IMR-90 (cell line): ENCODE measurements around the gene MAP2K6. TPM values are rescaled to one million over a fixed set of nuclear protein-coding genes. Genes with fewer than 3 reads are reported as not detected.

Experiments
- ATAC-seq: fragments of 200-7000 bp; cut with Tn5 transposase; 2 replicates; pipeline ENCODE4 v1.9.1; 2020; ENCODE audit warnings: low read depth, mild to moderate bottlenecking, moderate library complexity
- BruUV-seq: library from RNA; stranded (reverse); fragments of 400-500 nt; replicated peaks from 2 replicates; lab custom pipeline; 2021; lab: Mats Ljungman, UMichigan
- CTCF ChIA-PET: fragments of 300-600 bp; formaldehyde crosslinking; extraction: SDS; loops from one replicate; lab custom pipeline; 2021; ENCODE audit warnings: antibody characterized with exemption; lab: Yijun Ruan, JAX
- POLR2A ChIA-PET: fragments of 300-600 bp; sonication (Branson Sonifier 250); formaldehyde crosslinking; loops from one replicate; lab custom pipeline; 2022; ENCODE audit warnings: antibody characterized with exemption; ENCODE audit not compliant: unreplicated experiment; lab: Charles Lee
- DNase-seq: peaks from one replicate; pipeline ENCODE4 v3.0.0; 2013
- H2AFZ ChIP-seq: replicated peaks from 2 replicates; pipeline ENCODE3; 2013; ENCODE audit warnings: low read length, mild to moderate bottlenecking; ENCODE audit not compliant: poor library complexity
- H2AK5ac ChIP-seq: 2 replicates; pipeline ENCODE4 v1.6.1; 2013; ENCODE audit warnings: low read depth, low read length, inconsistent platforms
- H2AK9ac ChIP-seq: replicated peaks from 2 replicates; pipeline ENCODE3; 2013; ENCODE audit warnings: mild to moderate bottlenecking, low read depth, low read length, moderate library complexity; ENCODE audit not compliant: poor library complexity
- H2BK120ac ChIP-seq: 2 replicates; pipeline ENCODE4 v1.6.1; 2013; ENCODE audit warnings: low read depth, low read length, inconsistent platforms
- H2BK15ac ChIP-seq: 3 replicates; pipeline ENCODE4 v1.6.1; 2013; ENCODE audit warnings: low read depth, low read length, inconsistent platforms
- H2BK20ac ChIP-seq: 2 replicates; pipeline ENCODE4 v1.6.1; 2013; ENCODE audit warnings: low read depth, mild to moderate bottlenecking, inconsistent platforms, low read length, moderate library complexity
- H2BK5ac ChIP-seq: 2 replicates; pipeline ENCODE4 v1.6.1; 2013; ENCODE audit warnings: mild to moderate bottlenecking, low read depth, low read length, inconsistent platforms; ENCODE audit not compliant: poor library complexity, severe bottlenecking
- H3K14ac ChIP-seq: replicated peaks from 2 replicates; pipeline ENCODE4 v1.6.1; 2013; ENCODE audit warnings: low read depth, low read length, inconsistent platforms
- H3K18ac ChIP-seq: 2 replicates; pipeline ENCODE4 v1.6.1; 2013; ENCODE audit warnings: low read depth, low read length, control low read depth
- H3K23ac ChIP-seq: 2 replicates; pipeline ENCODE4 v1.6.1; 2013; ENCODE audit warnings: low read depth, low read length, inconsistent platforms
- H3K27ac ChIP-seq: 2 replicates; pipeline ENCODE4 v1.5.1; 2013; ENCODE audit warnings: mild to moderate bottlenecking, control low read depth, low read length; ENCODE audit not compliant: insufficient read depth
- H3K27me3 ChIP-seq: 2 replicates; pipeline ENCODE4 v1.6.1; 2013; ENCODE audit warnings: low read length; ENCODE audit not compliant: control insufficient read depth, insufficient read depth
- H3K36me3 ChIP-seq: 2 replicates; pipeline ENCODE4 v1.6.1; 2013; ENCODE audit warnings: low read length, mixed read lengths; ENCODE audit not compliant: control insufficient read depth, insufficient read depth
- H3K4ac ChIP-seq: 2 replicates; pipeline ENCODE4 v1.6.1; 2013; ENCODE audit warnings: low read depth, low read length, inconsistent platforms
- H3K4me1 ChIP-seq: 2 replicates; pipeline ENCODE4 v1.6.1; 2013; ENCODE audit warnings: low read length, mixed read lengths; ENCODE audit not compliant: control insufficient read depth, insufficient read depth
- H3K4me2 ChIP-seq: 2 replicates; pipeline ENCODE4 v1.6.1; 2013; ENCODE audit warnings: low read depth, mild to moderate bottlenecking, control low read depth, low read length, moderate library complexity
- H3K4me3 ChIP-seq: 2 replicates; pipeline ENCODE4 v1.5.1; 2013; ENCODE audit warnings: low read depth, mild to moderate bottlenecking, control low read depth, low read length, moderate library complexity; ENCODE audit not compliant: insufficient read depth
- H3K56ac ChIP-seq: 2 replicates; pipeline ENCODE4 v1.6.1; 2013; ENCODE audit warnings: low read length, inconsistent platforms; ENCODE audit not compliant: insufficient read depth; ENCODE audit errors: extremely low read depth
- H3K79me1 ChIP-seq, 2 experiments: 2 replicates each; pipeline ENCODE4 v1.6.1; 2013; ENCODE audit warnings: low read length in 2 of 2, inconsistent platforms in 1 of 2, low read depth in 1 of 2
- H3K9ac ChIP-seq: 2 replicates; pipeline ENCODE4 v1.6.1; 2013; ENCODE audit warnings: low read depth, low read length, control low read depth
- H3K9me1 ChIP-seq: 2 replicates; pipeline ENCODE4 v1.6.1; 2013; ENCODE audit warnings: low read length, inconsistent platforms; ENCODE audit not compliant: insufficient read depth
- H3K9me3 ChIP-seq: 2 replicates; pipeline ENCODE4 v1.6.1; 2013; ENCODE audit warnings: low read length; ENCODE audit not compliant: control insufficient read depth, insufficient read depth
- H4K20me1 ChIP-seq: 2 replicates; pipeline ENCODE4 v1.6.1; 2013; ENCODE audit warnings: low read length, inconsistent platforms; ENCODE audit not compliant: insufficient read depth
- H4K5ac ChIP-seq: 2 replicates; pipeline ENCODE4 v1.6.1; 2013; ENCODE audit warnings: mild to moderate bottlenecking, low read depth, low read length, control low read depth
- H4K8ac ChIP-seq, 2 experiments: 2 replicates each; pipeline ENCODE4 v1.6.1; 2013; ENCODE audit warnings: low read depth in 2 of 2, low read length in 2 of 2, control low read depth in 1 of 2, inconsistent platforms in 1 of 2
- H4K91ac ChIP-seq: 2 replicates; pipeline ENCODE4 v1.6.1; 2013; ENCODE audit warnings: low read depth, low read length, inconsistent platforms; ENCODE audit not compliant: insufficient read depth
- CHD1 ChIP-seq: IDR thresholded peaks from 2 replicates; pipeline ENCODE4 v1.6.1; 2012; ENCODE audit warnings: low read depth, low read length, improper control_type of control experiment
- FOS ChIP-seq: fragments of 150-350 bp; IDR thresholded peaks from 2 replicates; pipeline ENCODE4 v1.6.1; 2016; ENCODE audit warnings: low read depth, low read length
- MAZ ChIP-seq: IDR thresholded peaks from 2 replicates; pipeline ENCODE4 v1.6.1; 2012; ENCODE audit warnings: low read depth, mild to moderate bottlenecking, low read length, improper control_type of control experiment, moderate library complexity, borderline replicate concordance
- whole genome bisulfite sequencing, 2 experiments: methylation state at CpG; one replicate each; pipeline versions ENCODE4 v1.1.5 to v1.1.7; 2013; ENCODE audit warnings: missing lambda C conversion rate in 2 of 2; ENCODE audit not compliant: insufficient read length in 1 of 2; ENCODE audit errors: extremely low coverage in 2 of 2; 5-methylcytosine and 5-hydroxymethylcytosine counted together
- dilution Hi-C: fragments of 300-500 bp; cut with HindIII; formaldehyde crosslinking; loops from one replicate; pipeline ENCODE4 v1.14.3; 2018; ENCODE audit warnings: low sequenced_read_pairs; ENCODE audit not compliant: unreplicated experiment
- in situ Hi-C: fragments of 300-500 bp; cut with MboI; formaldehyde crosslinking; loops from 3 replicates; pipeline ENCODE4 v1.14.3; 2019; ENCODE audit warnings: low sequenced_read_pairs, inconsistent platforms, mixed read lengths
- intact Hi-C: fragments of 100-400 bp; cut with micrococcal nuclease; formaldehyde crosslinking; loops from 2 replicates; pipeline ENCODE4 v1.10.0; 2022
- polyA plus RNA-seq, 3 experiments: library from polyadenylated mRNA; depleted of rRNA; stranded (reverse); fragments of >200 nt; gene quantifications; 2 replicates each; pipeline ENCODE4 v1.2.3, GENCODE V29; 2012; ENCODE audit warnings: low replicate concordance in 1 of 3
- total RNA-seq: library from RNA; depleted of rRNA; stranded (reverse); fragments of >200 nt; gene quantifications from 2 replicates; pipeline ENCODE4 v1.2.3, GENCODE V29; 2012
- TF ChIP-seq, protein P1 (sequence below): conservative IDR thresholded peaks from 2 replicates; pipeline ENCODE4 v1.5.1; 2012; ENCODE audit warnings: mild to moderate bottlenecking, low read depth, low read length, improper control_type of control experiment

MAP2K6 gene
- total and polyA plus RNA-seq, 2 of the 4 experiments (the other 2 are of a cell fraction) = 2.4 to 5.7 TPM

DNA sequence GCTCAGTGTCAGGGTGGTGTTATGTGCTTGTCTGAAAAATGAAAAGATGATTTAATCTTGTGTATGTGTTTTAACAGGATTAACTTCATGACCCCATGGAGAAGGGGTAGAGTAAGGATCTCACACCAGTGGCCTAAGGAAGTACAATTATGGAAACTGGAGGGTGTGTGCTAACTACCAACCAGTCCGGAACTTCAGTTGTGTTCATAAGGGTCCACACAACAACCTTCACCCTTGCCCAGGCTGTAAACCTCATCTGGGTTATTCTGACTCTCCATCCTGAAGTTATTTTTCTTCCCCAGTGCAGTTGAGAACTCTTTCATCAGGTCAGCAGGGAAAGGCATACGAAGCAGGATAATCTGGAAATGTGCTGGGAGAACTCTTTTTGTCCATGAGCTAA lies 158.9 kb downstream of the MAP2K6 start:
- DNase-seq (no peak), ATAC-seq (no peak)
- H3K14ac ChIP-seq = peak overlapping the region; percentile 77; the same call in 1 of the 2 replicates
- peak overlapping the region; percentile 80 for H3K4ac ChIP-seq
- peak overlapping the region; percentile 98 for H3K18ac ChIP-seq
- peaks cover 3% of the 10 kb centered on the region; the same call in 1 of the 2 replicates for H3K9me1 ChIP-seq
- H3K9me3 ChIP-seq = no peaks in the 10 kb centered on the region
- H4K20me1 ChIP-seq = no peaks in the 10 kb centered on the region
- no peak overlapping the region for H3K23ac ChIP-seq
- no CpG with 5 or more reads among the region's 2 CpGs for WGBS, 2 experiments
- H2AK5ac ChIP-seq = peak overlapping the region; percentile 57
- H3K27ac ChIP-seq = peak overlapping the region; percentile 52; the same call in 1 of the 2 replicates
- CTCF ChIA-PET = interaction anchor here (0.6 to 1.2 kb wide), 2 partner anchors 20 to 34 kb away, joined by 3 to 4 read pairs; no protein-coding TSS in a partner anchor
- peak overlapping the region; percentile 91 for H2BK5ac ChIP-seq
- no peaks in the 10 kb centered on the region for H3K79me1 ChIP-seq
- H4K91ac ChIP-seq = peak overlapping the region; percentile 81
- dilution Hi-C loops = no loop called here
- no peak overlapping the region for H3K4me2 ChIP-seq
- in situ Hi-C loops = no loop called here
- no peaks in the 10 kb centered on the region for H3K27me3 ChIP-seq
- peak overlapping the region; percentile 85 for H2BK120ac ChIP-seq
- no peak overlapping the region for H2AK9ac ChIP-seq
- BruUV-seq = no TSS peak
- H3K36me3 ChIP-seq = no peaks in the 10 kb centered on the region
- POLR2A ChIA-PET = no interaction called here
- peak overlapping the region; percentile 98 for H4K5ac ChIP-seq
- H3K4me1 ChIP-seq = peaks cover 13% of the 10 kb centered on the region
- peak overlapping the region; percentile 81 for H2BK20ac ChIP-seq
- H3K4me3 ChIP-seq = no peak overlapping the region
- intact Hi-C loops = loop anchor here (10.0 kb wide), 1 partner anchor 81 kb away; no protein-coding TSS in a partner anchor
- peak overlapping the region; percentile 24 to 77; a peak in 3 of 4 replicates for H4K8ac ChIP-seq
- H2AFZ ChIP-seq = peak overlapping the region; percentile 40
- TF ChIP-seq FOS (no peak), CHD1 (no peak), MAZ (no peak)
- TF ChIP-seq, protein P1, sequence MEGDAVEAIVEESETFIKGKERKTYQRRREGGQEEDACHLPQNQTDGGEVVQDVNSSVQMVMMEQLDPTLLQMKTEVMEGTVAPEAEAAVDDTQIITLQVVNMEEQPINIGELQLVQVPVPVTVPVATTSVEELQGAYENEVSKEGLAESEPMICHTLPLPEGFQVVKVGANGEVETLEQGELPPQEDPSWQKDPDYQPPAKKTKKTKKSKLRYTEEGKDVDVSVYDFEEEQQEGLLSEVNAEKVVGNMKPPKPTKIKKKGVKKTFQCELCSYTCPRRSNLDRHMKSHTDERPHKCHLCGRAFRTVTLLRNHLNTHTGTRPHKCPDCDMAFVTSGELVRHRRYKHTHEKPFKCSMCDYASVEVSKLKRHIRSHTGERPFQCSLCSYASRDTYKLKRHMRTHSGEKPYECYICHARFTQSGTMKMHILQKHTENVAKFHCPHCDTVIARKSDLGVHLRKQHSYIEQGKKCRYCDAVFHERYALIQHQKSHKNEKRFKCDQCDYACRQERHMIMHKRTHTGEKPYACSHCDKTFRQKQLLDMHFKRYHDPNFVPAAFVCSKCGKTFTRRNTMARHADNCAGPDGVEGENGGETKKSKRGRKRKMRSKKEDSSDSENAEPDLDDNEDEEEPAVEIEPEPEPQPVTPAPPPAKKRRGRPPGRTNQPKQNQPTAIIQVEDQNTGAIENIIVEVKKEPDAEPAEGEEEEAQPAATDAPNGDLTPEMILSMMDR = no peak
- H2BK15ac ChIP-seq = peak overlapping the region; percentile 54
- H3K56ac ChIP-seq = no peak overlapping the region
- no peak overlapping the region for H3K9ac ChIP-seq
